Memory B cell (primary cell): ENCODE data around the gene PCAT6.
A peak's percentile ranks its signal among the peaks of the same experiment; 100 is the strongest.

Experiments used
- ATAC-seq: fragments of 150-1000 bp; cut with Tn5 transposase; 2 replicates; pipeline ENCODE4 v1.10.0; 2021; ENCODE audit warnings: low read depth, mild to moderate bottlenecking, moderate library complexity
- DNase-seq, 2 donors: peaks; one replicate each; pipeline ENCODE4 v3.0.0; 2022; ENCODE audit warnings: low spot score in 2 of 2
- H3K27ac Mint-ChIP-seq: one replicate; pipeline ENCODE4 v1.8.0; 2022; ENCODE audit warnings: mild to moderate bottlenecking, moderate library complexity, mixed read lengths
- H3K27me3 Mint-ChIP-seq: one replicate; pipeline ENCODE4 v1.8.0; 2022; ENCODE audit warnings: mixed read lengths
- H3K36me3 Mint-ChIP-seq: one replicate; pipeline ENCODE4 v1.8.0; 2022; ENCODE audit warnings: mild to moderate bottlenecking, mixed read lengths
- H3K4me1 Mint-ChIP-seq: one replicate; pipeline ENCODE4 v1.8.0; 2022; ENCODE audit warnings: mixed read lengths
- H3K4me3 Mint-ChIP-seq: one replicate; pipeline ENCODE4 v1.8.0; 2022; ENCODE audit warnings: mild to moderate bottlenecking, moderate library complexity, mixed read lengths
- H3K9me3 Mint-ChIP-seq: one replicate; pipeline ENCODE4 v1.8.0; 2022; ENCODE audit warnings: mixed read lengths

The PCAT6 gene

DNA sequence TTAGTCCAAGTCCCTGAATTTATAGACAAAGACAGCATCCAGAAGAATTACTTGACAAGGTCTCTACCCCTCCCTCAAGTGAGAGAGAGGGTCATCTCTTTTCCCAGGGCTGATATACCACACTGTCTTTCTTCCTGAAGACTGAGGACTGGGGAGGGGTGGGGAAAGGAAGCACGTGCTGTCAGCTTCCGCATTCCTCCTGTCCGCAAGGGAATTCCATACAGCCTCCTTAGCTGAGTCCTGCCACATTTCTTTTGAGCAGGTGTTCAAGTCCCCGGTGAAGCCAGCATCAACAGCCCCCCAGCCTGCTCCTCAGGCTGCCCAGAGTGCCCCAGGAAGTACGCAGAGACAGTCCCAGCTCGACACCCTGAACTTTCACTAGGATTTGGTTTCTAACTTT, 34.2 kb downstream of the PCAT6 start:
- no peaks in the 10 kb centered on the region for H3K9me3 Mint-ChIP-seq
- no peaks in the 10 kb centered on the region for H3K27me3 Mint-ChIP-seq
- H3K4me3 Mint-ChIP-seq = no peak overlapping the region
- H3K4me1 Mint-ChIP-seq = peaks cover 11% of the 10 kb centered on the region
- DNase-seq = no peak
- no peak for ATAC-seq
- H3K36me3 Mint-ChIP-seq = no peaks in the 10 kb centered on the region
- no peak overlapping the region for H3K27ac Mint-ChIP-seq

DNA sequence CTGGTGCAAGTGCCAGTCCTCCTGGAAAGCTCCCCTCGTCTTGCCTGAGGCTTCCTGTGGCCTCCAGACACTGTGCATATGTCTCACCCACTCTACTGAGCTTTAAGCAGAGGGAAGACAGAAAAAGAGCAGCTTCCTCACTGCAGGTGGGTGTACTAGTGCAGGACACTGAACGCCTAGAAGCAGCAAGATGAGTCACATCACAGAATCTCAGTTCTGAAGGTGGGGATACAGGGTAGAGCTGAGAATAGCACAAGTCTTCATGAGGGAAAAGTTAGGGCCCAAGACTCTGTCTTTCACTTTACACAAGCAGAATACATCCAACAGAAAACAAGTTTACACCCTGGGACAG, 37.4 kb downstream of the PCAT6 start:
- Mint-ChIP-seq H3K9me3 (no peaks in the 10 kb centered on the region), H3K27me3 (no peaks in the 10 kb centered on the region), H3K36me3 (no peaks in the 10 kb centered on the region), H3K4me3 (no peak overlapping the region), H3K4me1 (peaks cover 18% of the 10 kb centered on the region), H3K27ac (peak overlapping the region; percentile 64)
- ATAC-seq (peak; percentile 76), DNase-seq (no peak)

DNA sequence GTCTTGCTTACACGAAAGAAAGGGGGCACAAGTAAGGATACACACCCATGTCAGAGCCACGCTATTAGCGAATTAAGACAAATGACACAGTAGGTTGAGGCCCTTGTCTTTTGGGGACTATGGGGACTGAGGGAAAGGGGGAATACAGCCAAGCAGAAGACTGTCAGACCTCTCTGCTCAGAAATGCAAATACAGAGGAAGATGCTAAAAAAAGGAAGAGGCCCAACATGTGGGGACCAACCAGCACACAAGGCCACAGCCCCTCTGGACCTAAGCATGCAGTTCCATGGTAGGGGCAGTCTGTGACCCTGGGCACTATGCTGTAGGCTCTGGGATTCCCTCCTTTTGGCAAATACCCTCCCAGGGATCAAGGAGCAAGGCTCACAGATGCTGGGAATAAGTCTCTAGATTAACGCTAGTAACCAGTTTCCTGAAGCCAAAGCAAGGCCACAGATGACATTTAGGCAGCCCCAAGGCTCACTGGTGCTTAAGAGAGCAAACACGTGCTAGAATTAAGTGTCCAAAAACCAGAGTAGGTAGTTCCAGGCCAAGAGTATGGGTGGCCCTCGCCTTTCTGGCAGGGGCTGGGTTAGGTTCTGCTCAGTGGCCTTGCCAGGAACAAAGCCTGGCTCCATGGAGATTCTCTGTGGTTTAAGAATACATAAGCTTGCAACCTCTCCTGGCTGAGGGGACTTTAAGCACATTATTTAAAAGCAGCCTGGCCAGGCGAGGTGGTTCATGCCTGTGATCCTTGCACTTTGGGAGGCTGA, 40.0 kb downstream of the PCAT6 start:
- DNase-seq (no peak), ATAC-seq (peak; percentile 49)
- no peaks in the 10 kb centered on the region for H3K9me3 Mint-ChIP-seq
- H3K4me3 Mint-ChIP-seq = no peak overlapping the region
- H3K4me1 Mint-ChIP-seq = peaks cover 18% of the 10 kb centered on the region
- peak overlapping the region; percentile 53 for H3K27ac Mint-ChIP-seq
- H3K27me3 Mint-ChIP-seq = no peaks in the 10 kb centered on the region
- H3K36me3 Mint-ChIP-seq = no peaks in the 10 kb centered on the region

DNA sequence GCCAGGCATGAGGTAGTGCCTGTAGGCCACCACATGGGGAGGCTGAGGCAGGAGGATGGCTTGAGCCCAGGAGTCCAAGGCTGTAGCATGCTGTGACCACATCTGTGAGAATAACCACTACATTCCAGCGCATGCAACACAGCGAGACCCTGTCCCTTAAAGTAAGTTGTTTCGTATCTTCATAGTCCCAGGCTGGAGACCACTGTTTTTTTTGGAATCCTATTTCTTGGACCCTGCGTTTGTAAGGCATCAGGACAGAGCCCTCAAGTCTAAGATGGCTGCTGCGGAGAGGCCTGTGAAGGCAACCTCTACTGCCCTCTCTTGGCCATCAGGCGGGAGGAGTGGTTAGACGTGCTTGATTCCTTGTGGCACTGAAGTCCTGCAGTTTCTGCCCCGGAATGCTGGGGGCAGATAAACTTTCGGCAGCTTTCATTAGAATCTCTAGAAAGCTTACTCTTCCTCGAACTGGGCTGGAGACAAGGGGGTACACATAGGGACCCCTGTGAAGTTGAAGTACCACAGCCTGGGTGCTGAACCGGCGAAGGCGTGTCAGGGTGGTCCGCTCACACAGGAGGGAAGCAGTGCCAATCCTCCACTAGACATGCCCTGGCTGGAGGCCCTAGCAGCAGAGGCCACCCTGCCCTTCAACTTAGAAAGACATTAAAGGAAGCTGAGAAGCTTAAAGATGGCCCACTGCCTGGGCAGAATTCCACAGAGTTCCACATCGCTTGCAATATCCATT, 41.6 kb downstream of the PCAT6 start:
- H3K4me1 Mint-ChIP-seq = peaks cover 18% of the 10 kb centered on the region
- no peaks in the 10 kb centered on the region for H3K27me3 Mint-ChIP-seq
- no peak overlapping the region for H3K4me3 Mint-ChIP-seq
- ATAC-seq (peak; percentile 50), DNase-seq (no peak)
- no peak overlapping the region for H3K27ac Mint-ChIP-seq
- no peaks in the 10 kb centered on the region for H3K9me3 Mint-ChIP-seq
- H3K36me3 Mint-ChIP-seq = no peaks in the 10 kb centered on the region

DNA sequence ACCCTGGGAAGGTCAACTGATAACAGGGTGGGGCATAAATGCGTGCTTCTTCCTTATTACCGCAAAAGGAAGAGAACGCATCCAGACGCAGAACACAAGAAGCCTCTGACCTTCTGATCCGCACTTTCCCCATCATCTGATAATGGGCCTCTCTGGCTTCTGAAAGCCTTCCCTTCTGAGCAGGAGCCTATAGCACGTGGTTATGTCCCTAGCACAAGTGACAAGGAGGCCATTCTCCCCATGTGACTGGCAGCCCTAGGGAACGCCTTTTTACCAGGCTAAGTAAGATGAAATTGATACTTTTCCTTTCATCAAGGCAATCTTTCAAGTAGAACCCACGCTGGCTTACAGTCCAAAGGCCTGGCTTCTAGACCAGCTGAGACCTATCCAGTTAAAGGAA, 44.0 kb downstream of the PCAT6 start:
- Mint-ChIP-seq H3K27ac (no peak overlapping the region), H3K27me3 (peaks cover 3% of the 10 kb centered on the region)

GRCh38 chr1:202856014-202856413, 45.3 kb downstream of the PCAT6 start:
- H3K27me3 Mint-ChIP-seq = peaks cover 5% of the 10 kb centered on the region
- no peaks in the 10 kb centered on the region for H3K36me3 Mint-ChIP-seq
- no peak overlapping the region for H3K27ac Mint-ChIP-seq
- no peaks in the 10 kb centered on the region for H3K9me3 Mint-ChIP-seq
- no peak for ATAC-seq
- no peak for DNase-seq
- H3K4me3 Mint-ChIP-seq = no peak overlapping the region
- no peaks in the 10 kb centered on the region for H3K4me1 Mint-ChIP-seq

More for the DNA sequence above, 44.0 kb downstream of the PCAT6 start:
- no peaks in the 10 kb centered on the region for H3K36me3 Mint-ChIP-seq
- H3K4me1 Mint-ChIP-seq = peaks cover 8% of the 10 kb centered on the region
- H3K4me3 Mint-ChIP-seq = no peak overlapping the region
- ATAC-seq = no peak
- no peak for DNase-seq
- no peaks in the 10 kb centered on the region for H3K9me3 Mint-ChIP-seq

DNA sequence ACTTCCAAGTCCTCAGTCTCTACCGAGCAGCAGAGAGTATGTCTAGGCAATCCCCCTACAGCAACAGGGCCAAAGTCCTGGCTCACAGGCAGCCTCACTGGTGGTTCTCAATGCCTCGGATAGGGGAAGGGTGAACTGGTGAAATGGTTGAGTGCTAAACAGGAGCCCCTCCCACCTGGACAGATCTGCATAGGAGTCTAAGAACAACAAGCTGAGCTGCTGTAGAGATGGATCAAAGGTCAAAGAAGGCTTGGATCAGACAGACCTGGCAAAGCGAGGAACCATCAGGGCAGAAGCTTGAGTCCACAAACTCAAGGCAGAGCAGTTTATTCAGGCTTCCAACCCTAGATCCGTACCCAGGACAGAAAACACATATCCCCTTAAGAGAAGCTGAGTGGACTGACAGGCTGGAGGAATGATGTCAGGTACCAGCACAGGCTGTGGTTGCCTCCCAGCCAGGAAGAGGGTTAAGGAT, 46.4 kb downstream of the PCAT6 start:
- Mint-ChIP-seq H3K4me1 (peaks cover 8% of the 10 kb centered on the region), H3K9me3 (no peaks in the 10 kb centered on the region), H3K27ac (no peak overlapping the region), H3K36me3 (no peaks in the 10 kb centered on the region), H3K4me3 (no peak overlapping the region), H3K27me3 (peaks cover 8% of the 10 kb centered on the region)
- ATAC-seq = no peak
- no peak for DNase-seq

GRCh38 chr1:202858331-202858730, 47.6 kb downstream of the PCAT6 start:
- Mint-ChIP-seq H3K27me3 (peaks cover 8% of the 10 kb centered on the region), H3K36me3 (no peaks in the 10 kb centered on the region), H3K27ac (no peak overlapping the region), H3K4me3 (no peak overlapping the region), H3K4me1 (peaks cover 8% of the 10 kb centered on the region), H3K9me3 (no peaks in the 10 kb centered on the region)
- ATAC-seq (no peak), DNase-seq (no peak)

GRCh38 chr1:202858789-202859414, 48.1 kb downstream of the PCAT6 start:
- H3K4me1 Mint-ChIP-seq = peaks cover 8% of the 10 kb centered on the region
- DNase-seq = no peak
- no peaks in the 10 kb centered on the region for H3K9me3 Mint-ChIP-seq
- ATAC-seq = no peak
- no peak overlapping the region for H3K27ac Mint-ChIP-seq
- peaks cover 8% of the 10 kb centered on the region for H3K27me3 Mint-ChIP-seq
- no peaks in the 10 kb centered on the region for H3K36me3 Mint-ChIP-seq
- H3K4me3 Mint-ChIP-seq = no peak overlapping the region

DNA sequence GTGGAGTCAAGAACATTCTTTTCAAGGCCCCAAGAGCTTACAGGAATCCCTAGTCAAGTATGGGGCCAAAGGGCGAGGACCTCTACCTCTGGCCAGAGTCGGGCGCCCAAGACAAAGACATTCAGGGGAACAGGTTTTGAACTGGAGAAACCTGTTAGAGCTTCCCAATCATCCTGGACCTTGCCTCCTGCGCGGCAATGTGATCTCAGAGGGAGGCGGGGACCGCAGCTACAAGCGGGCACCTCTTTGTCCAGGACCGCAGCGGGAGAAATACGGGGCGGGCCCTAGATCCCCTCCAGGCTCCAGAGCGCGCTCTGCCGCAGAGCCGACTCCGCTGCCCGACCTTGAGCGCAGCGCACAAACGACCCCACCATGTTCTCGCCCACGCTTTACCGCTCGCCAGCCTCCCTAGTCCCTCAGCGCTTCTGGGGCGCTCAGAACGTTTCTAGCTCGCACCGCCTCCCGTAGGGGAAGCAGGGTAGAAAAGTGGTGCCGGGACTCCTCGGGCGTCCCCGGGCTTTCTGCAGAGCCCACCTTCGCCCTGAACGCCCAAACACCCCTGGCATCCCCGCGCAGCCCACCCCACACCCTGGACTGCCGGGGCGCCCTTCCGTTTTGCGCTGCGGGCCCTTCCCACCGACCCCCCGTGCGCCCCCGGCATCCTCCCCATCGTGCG, 50.1 kb downstream of the PCAT6 start:
- peak; percentile 71 for ATAC-seq
- Mint-ChIP-seq H3K4me1 (peaks cover 8% of the 10 kb centered on the region), H3K36me3 (no peaks in the 10 kb centered on the region), H3K9me3 (no peaks in the 10 kb centered on the region), H3K27ac (no peak overlapping the region), H3K4me3 (peak overlapping the region; percentile 92), H3K27me3 (peaks cover 15% of the 10 kb centered on the region)
- DNase-seq = peak in 1 of 2 donors; percentile 23
